ENCODE measurements around the gene CLCN6.

DNA sequence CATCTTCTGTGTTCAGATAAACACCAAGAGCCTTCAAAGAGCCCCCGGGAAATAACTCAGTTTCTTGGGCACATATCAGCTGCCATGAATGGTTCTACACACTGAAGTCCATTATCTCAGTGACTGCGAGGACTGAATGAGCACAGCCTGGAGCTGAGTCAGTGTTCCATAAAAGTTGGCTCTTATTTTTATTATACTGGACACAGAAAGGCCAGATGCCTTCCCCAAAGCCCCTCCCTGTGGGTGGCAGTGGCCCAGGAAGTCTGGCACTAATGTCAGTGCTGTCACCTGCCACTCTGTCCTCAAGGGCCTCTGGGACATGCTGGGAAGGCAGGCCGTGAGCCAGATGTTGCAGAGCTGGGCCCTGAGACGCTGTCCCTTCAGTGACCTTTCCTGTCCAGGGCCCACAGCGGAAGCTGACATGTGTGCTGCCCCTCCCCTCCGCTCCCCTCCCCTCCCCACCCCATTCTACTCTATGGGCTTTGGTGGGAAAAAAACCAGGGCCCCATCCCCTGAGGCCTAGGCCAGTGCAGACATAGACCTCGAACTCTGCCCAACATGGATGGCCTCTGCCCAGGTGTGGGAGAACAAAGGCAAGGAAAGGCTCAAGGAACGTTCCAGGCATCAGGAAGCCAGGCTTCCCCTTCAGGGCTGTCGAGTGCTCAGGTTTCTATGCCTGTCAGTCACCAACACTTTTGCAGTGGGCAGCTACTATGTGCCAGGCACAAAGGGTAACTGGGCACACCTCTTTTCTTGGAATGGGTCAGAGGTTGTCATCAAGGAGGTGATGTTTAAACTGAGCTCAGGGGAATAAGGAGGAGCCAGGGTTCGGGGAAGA, 75.1 kb downstream of the CLCN6 start:
- no peak for TF ChIP-seq EZH2phosphoT487 (IDR thresholded peaks at IDR 0.05; ENCODE audit: low read length)
- TF ChIP-seq, protein P1, sequence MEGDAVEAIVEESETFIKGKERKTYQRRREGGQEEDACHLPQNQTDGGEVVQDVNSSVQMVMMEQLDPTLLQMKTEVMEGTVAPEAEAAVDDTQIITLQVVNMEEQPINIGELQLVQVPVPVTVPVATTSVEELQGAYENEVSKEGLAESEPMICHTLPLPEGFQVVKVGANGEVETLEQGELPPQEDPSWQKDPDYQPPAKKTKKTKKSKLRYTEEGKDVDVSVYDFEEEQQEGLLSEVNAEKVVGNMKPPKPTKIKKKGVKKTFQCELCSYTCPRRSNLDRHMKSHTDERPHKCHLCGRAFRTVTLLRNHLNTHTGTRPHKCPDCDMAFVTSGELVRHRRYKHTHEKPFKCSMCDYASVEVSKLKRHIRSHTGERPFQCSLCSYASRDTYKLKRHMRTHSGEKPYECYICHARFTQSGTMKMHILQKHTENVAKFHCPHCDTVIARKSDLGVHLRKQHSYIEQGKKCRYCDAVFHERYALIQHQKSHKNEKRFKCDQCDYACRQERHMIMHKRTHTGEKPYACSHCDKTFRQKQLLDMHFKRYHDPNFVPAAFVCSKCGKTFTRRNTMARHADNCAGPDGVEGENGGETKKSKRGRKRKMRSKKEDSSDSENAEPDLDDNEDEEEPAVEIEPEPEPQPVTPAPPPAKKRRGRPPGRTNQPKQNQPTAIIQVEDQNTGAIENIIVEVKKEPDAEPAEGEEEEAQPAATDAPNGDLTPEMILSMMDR (IDR thresholded peaks at IDR 0.05; ENCODE audit: low read length) = no peak

Measured in MM.1S (cell line).